ENCODE measurements around the gene GPR151. TPM values are rescaled to one million over a fixed set of nuclear protein-coding genes. Genes with fewer than 3 reads are reported as not detected.

The GPR151 gene
- total and polyA plus RNA-seq, 12 donors = not detected

DNA sequence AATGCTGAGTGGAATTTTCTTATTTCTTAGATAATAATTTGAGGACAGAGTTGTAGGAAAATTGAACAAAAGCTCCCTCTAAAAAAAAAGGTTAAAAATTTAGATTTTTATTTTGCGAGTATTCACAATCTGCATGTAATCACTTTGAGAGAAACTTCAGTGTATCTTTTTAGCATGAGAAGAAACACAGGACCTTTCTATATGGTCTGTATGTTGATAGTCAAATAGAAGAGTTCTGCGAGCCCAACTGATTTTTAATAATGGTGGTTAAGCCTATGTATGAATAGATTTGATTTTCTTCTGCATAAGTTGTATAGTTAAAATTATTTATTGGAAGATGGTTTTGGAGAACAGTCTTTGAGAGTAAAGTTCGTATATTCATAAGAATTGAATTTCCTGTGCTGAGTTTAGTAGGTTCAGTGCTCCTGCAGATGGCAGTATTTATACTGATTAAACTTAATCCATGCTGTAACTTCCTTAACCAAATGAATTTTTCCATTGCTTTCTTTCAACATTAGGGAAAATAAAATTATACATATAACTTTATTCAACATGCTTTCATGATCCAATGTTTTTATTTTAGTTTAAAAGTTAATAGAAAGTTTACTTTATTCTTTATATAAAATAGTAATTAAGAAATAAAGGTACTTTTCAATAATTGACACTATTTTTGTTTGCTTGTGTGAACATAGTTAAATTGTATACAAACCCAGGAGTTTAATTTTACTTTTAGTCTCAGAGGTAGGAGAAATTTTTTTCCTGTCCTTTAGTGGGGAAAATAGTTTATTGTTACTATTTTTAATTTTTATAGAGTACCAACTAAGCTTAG is 49.3 kb downstream of the GPR151 start:
- H3K27ac ChIP-seq = no peak overlapping the region
- DNase-seq (no peak), ATAC-seq (no peak)
- TF ChIP-seq, protein P1, sequence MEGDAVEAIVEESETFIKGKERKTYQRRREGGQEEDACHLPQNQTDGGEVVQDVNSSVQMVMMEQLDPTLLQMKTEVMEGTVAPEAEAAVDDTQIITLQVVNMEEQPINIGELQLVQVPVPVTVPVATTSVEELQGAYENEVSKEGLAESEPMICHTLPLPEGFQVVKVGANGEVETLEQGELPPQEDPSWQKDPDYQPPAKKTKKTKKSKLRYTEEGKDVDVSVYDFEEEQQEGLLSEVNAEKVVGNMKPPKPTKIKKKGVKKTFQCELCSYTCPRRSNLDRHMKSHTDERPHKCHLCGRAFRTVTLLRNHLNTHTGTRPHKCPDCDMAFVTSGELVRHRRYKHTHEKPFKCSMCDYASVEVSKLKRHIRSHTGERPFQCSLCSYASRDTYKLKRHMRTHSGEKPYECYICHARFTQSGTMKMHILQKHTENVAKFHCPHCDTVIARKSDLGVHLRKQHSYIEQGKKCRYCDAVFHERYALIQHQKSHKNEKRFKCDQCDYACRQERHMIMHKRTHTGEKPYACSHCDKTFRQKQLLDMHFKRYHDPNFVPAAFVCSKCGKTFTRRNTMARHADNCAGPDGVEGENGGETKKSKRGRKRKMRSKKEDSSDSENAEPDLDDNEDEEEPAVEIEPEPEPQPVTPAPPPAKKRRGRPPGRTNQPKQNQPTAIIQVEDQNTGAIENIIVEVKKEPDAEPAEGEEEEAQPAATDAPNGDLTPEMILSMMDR (IDR thresholded peaks at IDR 0.05) = peak in 6 of 9 donors; percentile 29 to 61 (median 50)
- peaks cover 0 to 91% (median 44%) of the 10 kb centered on the region in 9 donors for H3K36me3 ChIP-seq
- 60 to 67% methylated on average over 3 of the region's 3 CpGs for WGBS, 2 donors
- intact Hi-C loops (cut with DNase I) = no loop called here
- no peaks in the 10 kb centered on the region for H3K9me3 ChIP-seq
- H3K4me1 ChIP-seq = peaks cover 0 to 6% (median 0%) of the 10 kb centered on the region in 9 donors
- no peak overlapping the region for H3K4me3 ChIP-seq
- no peaks in the 10 kb centered on the region for H3K27me3 ChIP-seq

DNA sequence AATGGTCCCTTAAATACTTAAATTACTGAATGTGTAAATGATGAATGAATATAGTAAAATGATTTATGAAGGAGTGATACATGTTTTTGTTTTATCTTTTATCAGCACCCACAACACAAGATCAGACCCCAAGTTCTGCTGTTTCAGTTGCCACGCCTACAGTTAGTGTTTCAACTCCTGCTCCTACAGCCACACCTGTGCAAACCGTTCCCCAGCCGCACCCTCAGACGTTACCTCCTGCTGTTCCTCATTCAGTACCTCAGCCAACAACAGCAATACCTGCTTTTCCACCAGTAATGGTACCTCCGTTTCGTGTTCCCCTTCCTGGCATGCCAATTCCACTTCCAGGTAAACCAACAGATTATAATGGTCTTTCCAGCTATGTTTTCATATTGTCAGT is 52.5 kb downstream of the GPR151 start:
- Histone ChIP-seq H3K9me3 (no peaks in the 10 kb centered on the region), H3K4me1 (peaks cover 0 to 12% (median 0%) of the 10 kb centered on the region in 9 donors), H3K27me3 (no peaks in the 10 kb centered on the region), H3K4me3 (no peak overlapping the region), H3K27ac (no peak overlapping the region), H3K36me3 (peaks cover 0 to 95% (median 33%) of the 10 kb centered on the region in 9 donors)
- TF ChIP-seq, protein P1 (IDR thresholded peaks at IDR 0.05) = no peak
- 94% methylated on average over 6 of the region's 6 CpGs for WGBS, 2 donors
- ATAC-seq (no peak), DNase-seq (no peak)
- intact Hi-C loops (cut with DNase I) = no loop called here

Other genes starting within 250 kb of the GPR151 start
- gene POU4F3, start 177.4 kb downstream of the GPR151 start, total RNA-seq = under 1 TPM in 1 of 10 donors, not detected in 9; 0.12 TPM
- under 1 TPM in 1 of 2 donors, not detected in 1; 0.06 TPM for gene POU4F3, start 177.4 kb downstream of the GPR151 start, polyA plus RNA-seq
- 10 to 100 TPM; 16.9 to 26.6 (median 21.1) TPM for gene TCERG1, start 68.9 kb downstream of the GPR151 start, total RNA-seq
- gene TCERG1, start 68.9 kb downstream of the GPR151 start, polyA plus RNA-seq = 10 to 100 TPM; 11.2 to 59.2 TPM

Data from heart right ventricle (tissue), 16 donors.